ENCODE measurements around the gene LYPD4.

LYPD4 gene

GRCh38 chr19:41872775-41873647, 28.5 kb upstream of the LYPD4 start:
- DNase-seq: peak; percentile 75

GRCh38 chr19:41872384-41872774, 27.9 kb upstream of the LYPD4 start:
- no peak for DNase-seq

GRCh38 chr19:41871573-41872383, 27.3 kb upstream of the LYPD4 start:
- DNase-seq: peak; percentile 69

DNA sequence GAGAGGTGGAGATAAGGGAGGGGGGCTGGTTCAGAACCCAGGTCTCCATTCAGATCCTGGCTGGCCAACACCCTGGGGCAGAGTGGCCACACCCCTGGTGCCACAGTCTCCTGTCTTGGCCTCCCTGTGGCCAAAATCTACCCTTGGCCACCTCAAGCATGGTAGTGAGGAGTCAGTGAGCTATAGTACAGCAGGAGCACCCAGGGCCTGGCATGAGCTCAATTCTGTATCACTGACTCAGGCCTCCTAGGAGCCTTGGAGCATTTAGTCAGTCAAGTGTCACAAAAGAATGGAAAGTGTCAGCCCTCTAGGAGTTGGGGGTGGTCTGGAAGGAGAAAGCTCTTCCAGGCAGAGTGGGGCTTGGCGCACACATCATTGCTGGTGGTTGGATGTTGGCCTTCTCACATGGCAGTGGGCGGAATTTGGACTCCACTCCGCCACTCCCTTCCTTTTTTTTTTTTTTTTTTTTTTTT, 26.0 kb upstream of the LYPD4 start:
- DNase-seq: no peak

GRCh38 chr19:41869374-41869955, 25.0 kb upstream of the LYPD4 start:
- DNase-seq: no peak

DNA sequence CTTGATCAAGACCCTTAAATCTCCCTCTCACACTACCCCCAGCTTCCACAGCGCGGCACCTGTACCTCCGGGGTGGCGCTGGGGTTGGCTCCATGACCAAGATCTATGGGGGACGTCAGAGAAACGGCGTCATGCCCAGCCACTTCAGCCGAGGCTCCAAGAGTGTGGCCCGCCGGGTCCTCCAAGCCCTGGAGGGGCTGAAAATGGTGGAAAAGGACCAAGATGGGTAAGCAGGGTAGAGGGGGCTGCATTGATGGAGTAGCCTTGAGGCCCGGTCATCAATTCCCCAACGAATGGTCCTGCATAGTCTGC, 24.5 kb upstream of the LYPD4 start:
- DNase-seq: no peak

GRCh38 chr19:41868120-41868988, 23.9 kb upstream of the LYPD4 start:
- DNase-seq: no peak

GRCh38 chr19:41866284-41866683, 21.8 kb upstream of the LYPD4 start:
- DNase-seq: peak; percentile 10

- DNase-seq: no peak
Observed at GRCh38 chr19:41864374-41864773, 19.9 kb upstream of the LYPD4 start.

DNA sequence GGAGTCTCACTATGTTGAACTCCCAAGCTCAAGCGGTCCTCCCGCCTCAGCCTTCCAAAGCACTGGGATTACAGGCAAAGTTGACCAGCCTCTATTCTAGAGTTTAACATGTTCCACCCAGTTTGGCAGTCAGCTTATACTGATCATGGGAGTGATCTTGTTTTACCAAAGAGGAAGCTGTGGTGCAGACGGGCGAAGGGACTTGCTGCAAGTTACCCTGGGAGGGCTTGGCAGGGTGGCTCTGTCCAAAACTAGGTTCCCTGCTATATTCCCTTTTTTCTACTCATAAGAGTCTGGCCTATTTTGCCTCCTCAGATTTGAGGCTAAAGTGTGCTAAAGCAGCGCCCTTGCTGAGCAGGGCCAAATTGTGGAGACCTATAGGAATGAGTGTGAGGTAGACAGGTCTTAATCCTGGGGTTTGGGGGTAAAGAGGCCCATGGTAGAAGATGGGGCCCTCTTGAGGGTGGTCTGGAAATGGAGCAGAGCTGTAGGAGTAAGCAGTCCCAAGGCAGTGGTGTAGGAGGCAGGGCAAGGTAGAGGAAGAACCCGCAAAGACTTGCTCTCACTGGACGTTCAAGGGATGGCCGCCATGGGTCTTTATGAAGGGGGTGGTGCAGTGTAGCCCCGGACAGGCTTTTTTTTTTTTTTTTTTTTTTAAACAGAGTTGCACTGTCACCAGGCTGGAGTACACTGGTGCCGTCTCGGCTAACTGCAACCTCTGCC, 18.9 kb upstream of the LYPD4 start:
- DNase-seq: no peak

DNA sequence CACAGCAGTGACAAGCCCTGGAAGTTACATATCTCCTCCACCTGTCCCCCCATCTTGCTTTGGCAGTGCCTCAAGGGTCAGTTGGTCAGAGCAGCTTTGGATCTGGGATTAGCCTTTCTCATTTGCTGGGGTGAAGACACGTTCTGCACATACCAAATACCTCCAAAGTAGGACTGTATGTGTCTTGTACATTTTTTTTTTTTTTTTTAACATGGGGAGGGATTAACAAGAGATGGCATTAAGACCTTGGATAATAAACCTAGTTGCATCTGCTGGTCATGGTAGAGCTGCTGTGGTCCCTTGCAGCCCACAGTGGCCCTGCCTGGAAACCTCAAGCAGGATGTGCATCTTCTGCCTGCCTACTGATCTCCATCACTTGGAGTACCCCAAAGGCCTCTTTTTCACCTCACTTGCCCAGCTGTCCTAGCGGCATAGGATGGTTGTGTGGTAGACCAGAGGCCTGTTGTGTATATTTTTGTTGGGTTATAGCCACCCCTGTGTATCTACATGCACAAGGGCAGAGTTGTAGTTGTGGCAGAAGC, 18.0 kb upstream of the LYPD4 start:
- DNase-seq: peak; percentile 6

DNA sequence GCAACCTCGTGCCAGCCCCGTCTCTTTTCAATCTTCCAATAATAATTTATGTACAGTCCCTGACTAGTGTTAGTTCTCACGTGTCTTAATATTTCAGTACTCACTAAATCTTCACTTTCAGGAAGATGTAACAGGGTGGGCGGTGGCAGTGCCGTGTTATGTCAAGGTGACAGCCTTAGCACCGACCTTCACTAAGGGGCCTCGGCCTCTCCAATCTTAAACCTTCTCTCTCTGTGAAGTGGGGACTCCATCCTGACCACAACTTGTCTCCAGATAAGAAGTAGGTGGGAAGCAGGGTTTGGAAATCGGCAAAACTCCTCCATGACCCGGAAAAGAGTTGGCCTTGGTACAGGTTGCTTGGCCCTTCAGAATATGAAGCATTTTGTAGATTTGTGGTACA, 17.4 kb upstream of the LYPD4 start:
- DNase-seq: peak; percentile 30

GRCh38 chr19:41861116-41861768, 16.8 kb upstream of the LYPD4 start:
- DNase-seq: no peak

- DNase-seq: peak; percentile 35
Observed at GRCh38 chr19:41860419-41861115, 16.1 kb upstream of the LYPD4 start.

- peak; percentile 98 for DNase-seq
Observed at GRCh38 chr19:41859618-41860418, 15.3 kb upstream of the LYPD4 start, which contains the start of gene RPS19. TSS of gene RPS19 (plus strand) at chr19:41860255. CDS start at chr19:41860775, 520 bp downstream.

DNA sequence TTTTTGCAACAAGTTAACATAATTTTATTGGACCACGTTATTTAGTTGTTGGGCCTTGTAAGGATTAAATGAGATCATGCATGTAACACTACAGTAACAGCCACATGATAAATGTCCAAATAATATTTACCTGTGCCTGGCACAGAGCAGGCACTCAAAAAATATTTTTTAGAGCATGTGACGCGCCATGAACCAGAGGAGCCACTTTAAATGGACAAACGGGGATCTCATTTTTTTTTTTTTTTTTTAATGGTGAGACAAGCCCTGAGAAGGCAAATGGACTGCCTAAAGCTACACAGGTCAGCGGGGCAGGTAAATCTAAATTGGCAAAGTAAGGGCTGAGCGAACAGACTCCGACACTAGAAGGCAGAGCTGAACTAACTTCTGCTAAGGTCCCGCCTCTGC, 14.7 kb upstream of the LYPD4 start:
- DNase-seq: no peak

- no peak for DNase-seq
Observed at GRCh38 chr19:41853768-41854167, 9.3 kb upstream of the LYPD4 start.

DNA sequence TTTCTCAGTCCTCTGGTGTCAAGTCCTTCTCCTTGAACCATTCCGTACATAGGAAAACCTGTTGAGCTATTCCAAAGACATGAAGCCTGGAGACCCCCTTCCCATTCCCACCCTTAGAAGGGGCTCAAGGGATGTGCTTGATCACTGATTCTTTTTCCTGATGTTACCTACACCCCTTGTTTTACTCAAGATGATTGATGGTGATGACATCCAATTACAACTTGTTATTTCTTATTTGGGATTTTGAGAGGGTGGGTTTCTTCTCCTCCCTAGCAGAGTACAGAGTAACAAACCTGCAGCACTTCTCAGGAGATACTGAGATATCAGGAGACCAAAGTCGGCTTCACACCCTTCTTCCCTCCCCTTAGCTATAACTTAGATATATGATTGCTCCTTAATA, 8.9 kb upstream of the LYPD4 start:
- no peak for DNase-seq

DNA sequence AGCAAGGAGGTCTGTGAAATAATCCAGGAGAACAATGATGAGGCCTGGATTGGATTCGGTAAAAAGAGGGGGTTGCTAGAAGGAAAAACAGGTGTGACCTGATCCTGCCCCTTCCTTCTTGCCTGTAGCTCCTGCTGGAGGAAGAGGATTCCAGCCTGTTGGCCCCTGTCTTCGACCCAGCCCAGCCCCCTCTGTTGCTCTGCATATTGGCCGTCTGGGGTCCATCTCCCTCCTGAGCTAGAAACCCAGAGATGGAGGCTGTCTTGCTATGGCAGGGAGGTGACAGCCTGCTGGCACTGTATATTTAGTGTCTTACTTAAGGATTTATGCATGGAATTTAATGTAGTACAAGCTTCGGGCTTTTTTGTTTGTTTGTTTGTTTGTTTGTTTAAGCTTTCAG, 7.0 kb upstream of the LYPD4 start:
- no peak for DNase-seq

GRCh38 chr19:41850381-41850780, 5.9 kb upstream of the LYPD4 start:
- DNase-seq: no peak
